ENCODE data around the gene SHH. TPM values are rescaled to one million over a fixed set of nuclear protein-coding genes. Genes with fewer than 3 reads are reported as not detected.

SHH gene
- total and polyA plus RNA-seq, 8 donors: 0.29 to 11.0 (median 2.1) TPM

DNA sequence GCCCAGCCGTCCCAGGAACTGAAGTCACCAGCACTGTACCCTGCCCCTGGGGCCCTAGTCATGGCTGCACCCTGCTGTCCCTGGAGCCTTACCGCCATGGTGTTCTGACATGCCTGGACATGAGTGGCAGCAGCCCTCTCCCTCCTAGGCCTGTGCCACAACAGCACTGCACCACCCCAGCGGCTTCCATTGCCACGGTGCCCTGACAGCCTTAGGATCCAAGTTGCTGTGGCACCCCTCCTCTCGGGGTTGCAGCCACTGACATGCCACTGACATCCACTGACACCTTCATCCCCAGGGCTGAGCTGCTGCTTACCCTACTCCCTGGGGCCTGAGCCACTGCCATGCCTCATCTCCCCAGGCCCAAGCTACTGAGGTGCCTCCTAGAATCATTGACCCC lies 39.6 kb upstream of the SHH start:
- no peak for DNase-seq
- no peak for TF ChIP-seq EP300 (IDR thresholded peaks at IDR 0.05)
- TF ChIP-seq, protein P1, sequence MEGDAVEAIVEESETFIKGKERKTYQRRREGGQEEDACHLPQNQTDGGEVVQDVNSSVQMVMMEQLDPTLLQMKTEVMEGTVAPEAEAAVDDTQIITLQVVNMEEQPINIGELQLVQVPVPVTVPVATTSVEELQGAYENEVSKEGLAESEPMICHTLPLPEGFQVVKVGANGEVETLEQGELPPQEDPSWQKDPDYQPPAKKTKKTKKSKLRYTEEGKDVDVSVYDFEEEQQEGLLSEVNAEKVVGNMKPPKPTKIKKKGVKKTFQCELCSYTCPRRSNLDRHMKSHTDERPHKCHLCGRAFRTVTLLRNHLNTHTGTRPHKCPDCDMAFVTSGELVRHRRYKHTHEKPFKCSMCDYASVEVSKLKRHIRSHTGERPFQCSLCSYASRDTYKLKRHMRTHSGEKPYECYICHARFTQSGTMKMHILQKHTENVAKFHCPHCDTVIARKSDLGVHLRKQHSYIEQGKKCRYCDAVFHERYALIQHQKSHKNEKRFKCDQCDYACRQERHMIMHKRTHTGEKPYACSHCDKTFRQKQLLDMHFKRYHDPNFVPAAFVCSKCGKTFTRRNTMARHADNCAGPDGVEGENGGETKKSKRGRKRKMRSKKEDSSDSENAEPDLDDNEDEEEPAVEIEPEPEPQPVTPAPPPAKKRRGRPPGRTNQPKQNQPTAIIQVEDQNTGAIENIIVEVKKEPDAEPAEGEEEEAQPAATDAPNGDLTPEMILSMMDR (IDR thresholded peaks at IDR 0.05): no peak
- TF ChIP-seq POLR2AphosphoS5 (IDR thresholded peaks at IDR 0.05): no peak
- TF ChIP-seq POLR2A (IDR thresholded peaks at IDR 0.05): no peak
- 86 to 96% (median 95%) methylated on average over 1 to 5 of the region's 5 CpGs for WGBS, 5 donors
- H3K27me3 ChIP-seq: peaks cover 0 to 16% (median 0%) of the 10 kb centered on the region in 3 donors
- no peaks in the 10 kb centered on the region for H3K36me3 ChIP-seq
- H3K9me3 ChIP-seq: peaks cover 0 to 3% (median 0%) of the 10 kb centered on the region in 4 donors
- intact Hi-C loops (cut with DNase I; ENCODE audit: low total_unique reads): no loop called here
- H3K27ac ChIP-seq: no peak overlapping the region
- no peak overlapping the region for H3K4me3 ChIP-seq
- peaks cover 0 to 6% (median 0%) of the 10 kb centered on the region in 4 donors for H3K4me1 ChIP-seq

DNA sequence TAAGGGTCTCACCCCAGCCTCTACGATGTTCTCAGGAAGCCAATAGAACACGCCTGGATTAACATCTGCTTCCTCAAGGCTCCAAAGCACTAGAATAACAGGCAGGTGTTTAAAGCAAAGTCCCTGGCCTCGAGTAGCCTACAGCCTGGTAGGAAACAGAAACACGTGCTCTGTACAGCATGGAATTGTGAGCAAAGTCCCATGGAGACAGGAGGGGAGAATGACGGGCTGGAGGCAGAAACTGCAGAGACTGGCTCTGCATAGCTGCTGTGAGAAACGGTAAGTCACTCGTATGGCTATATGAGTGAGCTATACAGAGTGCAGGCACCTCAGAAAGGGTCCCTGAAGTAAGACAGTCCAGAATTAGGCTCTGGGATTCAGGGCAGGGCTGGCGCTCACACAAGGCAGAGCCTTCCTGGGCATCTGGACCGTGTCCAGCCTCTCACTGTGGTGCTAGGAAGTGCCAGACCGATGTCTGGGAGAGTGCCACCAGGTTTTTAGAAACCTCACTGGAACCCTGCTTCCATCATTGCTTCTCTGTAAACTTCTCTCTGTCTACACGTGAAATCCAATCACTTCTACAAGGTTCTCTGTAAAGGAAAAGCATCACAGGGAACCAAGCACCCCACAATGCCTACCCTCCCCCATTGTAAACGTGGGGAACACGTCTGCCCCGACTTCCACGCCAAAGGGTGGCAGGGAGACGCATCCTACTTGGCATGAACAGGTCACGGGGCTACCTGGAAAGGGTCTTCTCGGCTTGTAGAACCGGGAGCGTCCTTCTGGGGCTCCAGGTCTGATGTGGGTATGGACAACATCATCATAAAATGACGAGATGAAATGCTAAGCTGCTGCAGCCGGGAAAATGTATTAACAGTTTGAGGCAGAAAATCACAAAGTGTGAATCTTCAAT lies 38.8 kb upstream of the SHH start:
- Histone ChIP-seq H3K9me3 (peaks cover 0 to 3% (median 0%) of the 10 kb centered on the region in 4 donors), H3K4me3 (no peak overlapping the region), H3K27me3 (peaks cover 0 to 16% (median 0%) of the 10 kb centered on the region in 3 donors), H3K27ac (no peak overlapping the region), H3K36me3 (no peaks in the 10 kb centered on the region), H3K4me1 (peaks cover 0 to 6% (median 0%) of the 10 kb centered on the region in 4 donors)
- peak in 1 of 2 donors; percentile 55 for DNase-seq
- intact Hi-C loops (cut with DNase I; ENCODE audit: low total_unique reads): no loop called here
- TF ChIP-seq POLR2AphosphoS5 (IDR thresholded peaks at IDR 0.05) (no peak), EP300 (IDR thresholded peaks at IDR 0.05) (no peak)
- 51 to 66% (median 57%) methylated on average over 22 of the region's 22 CpGs for WGBS, 5 donors

DNA sequence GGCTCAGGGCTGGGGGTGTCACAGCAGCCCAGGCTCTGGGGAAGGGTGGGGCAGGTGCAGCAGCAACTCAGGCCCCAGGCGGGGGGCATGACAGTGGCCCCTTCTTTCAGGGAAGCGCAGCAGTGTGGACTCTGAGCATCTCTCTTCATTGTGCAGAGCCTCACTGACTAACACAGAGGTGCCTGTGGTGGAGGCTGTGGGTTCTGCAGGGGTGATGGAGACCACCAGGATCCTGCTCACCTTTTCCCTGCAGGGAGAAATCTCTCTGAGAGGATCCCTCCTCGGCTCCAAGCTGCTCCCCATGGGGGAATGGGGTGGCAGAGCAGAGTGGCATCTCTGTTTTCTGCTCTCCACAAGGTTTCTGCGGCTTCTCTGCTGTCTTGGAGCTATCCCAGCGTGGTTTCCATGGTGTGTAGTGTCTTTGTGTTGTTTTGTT lies 37.8 kb upstream of the SHH start:
- TF ChIP-seq EP300 (IDR thresholded peaks at IDR 0.05): no peak
- WGBS, 5 donors: 82 to 96% (median 89%) methylated on average over 3 to 5 of the region's 5 CpGs
- DNase-seq: no peak
- H3K9me3 ChIP-seq: peaks cover 0 to 3% (median 0%) of the 10 kb centered on the region in 4 donors
- peaks cover 0 to 20% (median 0%) of the 10 kb centered on the region in 3 donors for H3K27me3 ChIP-seq
- no peak overlapping the region for H3K4me3 ChIP-seq
- H3K4me1 ChIP-seq: peaks cover 0 to 6% (median 2%) of the 10 kb centered on the region in 4 donors
- no peak overlapping the region for H3K27ac ChIP-seq
- intact Hi-C loops (cut with DNase I; ENCODE audit: low total_unique reads): no loop called here
- H3K36me3 ChIP-seq: no peaks in the 10 kb centered on the region

DNA sequence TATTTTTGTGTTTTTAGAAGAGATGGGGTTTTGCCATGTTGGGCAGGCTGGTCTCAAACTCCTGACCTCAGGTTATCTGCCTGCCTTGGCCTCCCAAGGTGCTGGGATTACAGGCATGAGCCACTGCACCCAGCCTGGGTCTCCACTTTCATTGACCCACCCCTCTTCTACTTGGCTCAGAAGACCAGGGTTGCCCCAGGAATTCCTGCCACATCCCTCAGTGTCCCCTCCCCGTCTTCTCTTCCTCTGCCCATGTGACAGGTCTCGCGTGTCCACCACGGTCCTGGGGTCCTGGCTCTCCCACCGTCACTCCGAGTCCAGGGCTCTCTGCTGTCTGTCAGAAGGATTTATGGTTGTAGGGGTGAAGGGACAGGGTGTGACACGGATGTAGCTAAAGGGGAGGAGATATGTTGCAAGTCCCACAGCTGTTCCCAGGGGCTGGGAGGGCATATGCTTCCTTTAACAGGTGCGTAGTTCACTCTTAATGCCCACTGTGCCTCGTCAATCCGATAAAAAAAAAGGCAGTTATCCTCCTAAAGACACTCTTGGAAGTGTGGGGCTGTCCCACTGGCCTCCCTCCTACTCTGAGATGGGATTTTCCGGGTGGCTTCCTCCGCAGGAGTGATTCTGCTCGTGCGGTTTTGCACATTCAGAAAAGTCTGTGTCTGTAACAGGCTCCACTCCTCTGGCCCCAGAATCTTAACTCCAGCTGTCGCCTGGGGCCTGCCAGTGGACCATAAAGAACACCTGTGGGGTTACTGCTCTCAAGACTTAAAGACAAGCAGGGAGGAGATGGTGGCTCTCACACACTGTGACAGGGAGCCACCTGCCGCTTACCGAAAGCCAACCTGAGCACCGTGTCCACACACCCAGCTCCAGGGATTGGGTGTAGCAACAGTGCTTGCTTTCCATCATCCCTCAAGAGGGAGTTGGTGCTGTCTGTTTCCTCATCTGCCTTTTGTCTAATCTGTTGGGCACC lies 36.7 kb upstream of the SHH start:
- TF ChIP-seq POLR2AphosphoS5 (IDR thresholded peaks at IDR 0.05) (no peak), EP300 (IDR thresholded peaks at IDR 0.05) (no peak), POLR2A (IDR thresholded peaks at IDR 0.05) (no peak)
- TF ChIP-seq, protein P1 (IDR thresholded peaks at IDR 0.05): no peak

More for the DNA sequence above, 36.7 kb upstream of the SHH start:
- Histone ChIP-seq H3K4me1 (peaks cover under 1 to 12% (median 10%) of the 10 kb centered on the region in 4 donors), H3K36me3 (no peaks in the 10 kb centered on the region), H3K27ac (no peak overlapping the region), H3K4me3 (no peak overlapping the region), H3K27me3 (peaks cover 0 to 29% (median 0%) of the 10 kb centered on the region in 3 donors), H3K9me3 (peaks cover 0 to under 1% (median 0%) of the 10 kb centered on the region in 4 donors)
- no peak for DNase-seq
- intact Hi-C loops (cut with DNase I; ENCODE audit: low total_unique reads): no loop called here
- 67 to 84% (median 72%) methylated on average over 14 to 18 of the region's 18 CpGs for WGBS, 5 donors
